GM21825 (cell line): ENCODE results near the gene TPRA1.
"Not testable (repeated sequence)": the region's sequence is repeated elsewhere in the genome, so short reads cannot be mapped to it uniquely, and the experiment has no call there.

Experiments
- ATAC-seq: cut with Tn5 transposase; IDR thresholded peaks from one replicate; pipeline ENCODE4 v1.9.1; 2021; ENCODE audit warnings: mild to moderate bottlenecking, moderate library complexity; ENCODE audit not compliant: unreplicated experiment

Gene TPRA1

GRCh38 chr3:127539366-127540060, 51.0 kb downstream of the TPRA1 start:
- no peak for ATAC-seq

DNA sequence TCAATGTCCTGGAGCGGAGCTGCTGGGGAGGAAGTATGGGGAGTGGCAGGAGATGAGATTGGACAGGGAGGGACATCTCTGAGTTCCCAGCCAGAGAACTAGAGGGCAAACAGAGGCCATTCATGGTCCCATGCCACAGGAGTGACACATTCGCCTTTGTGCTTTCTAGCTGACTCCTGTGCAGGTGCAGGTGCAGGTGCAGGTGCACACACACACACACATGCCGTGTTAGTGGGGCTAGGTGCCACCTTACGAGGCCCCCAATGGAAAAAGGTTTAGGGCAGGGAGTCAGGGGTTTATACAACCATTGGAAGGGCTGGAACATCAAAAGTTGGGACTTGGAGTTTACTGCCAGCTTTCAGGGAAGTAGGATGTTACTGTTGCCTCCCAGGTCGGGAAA, 52.0 kb downstream of the TPRA1 start:
- ATAC-seq: no peak

DNA sequence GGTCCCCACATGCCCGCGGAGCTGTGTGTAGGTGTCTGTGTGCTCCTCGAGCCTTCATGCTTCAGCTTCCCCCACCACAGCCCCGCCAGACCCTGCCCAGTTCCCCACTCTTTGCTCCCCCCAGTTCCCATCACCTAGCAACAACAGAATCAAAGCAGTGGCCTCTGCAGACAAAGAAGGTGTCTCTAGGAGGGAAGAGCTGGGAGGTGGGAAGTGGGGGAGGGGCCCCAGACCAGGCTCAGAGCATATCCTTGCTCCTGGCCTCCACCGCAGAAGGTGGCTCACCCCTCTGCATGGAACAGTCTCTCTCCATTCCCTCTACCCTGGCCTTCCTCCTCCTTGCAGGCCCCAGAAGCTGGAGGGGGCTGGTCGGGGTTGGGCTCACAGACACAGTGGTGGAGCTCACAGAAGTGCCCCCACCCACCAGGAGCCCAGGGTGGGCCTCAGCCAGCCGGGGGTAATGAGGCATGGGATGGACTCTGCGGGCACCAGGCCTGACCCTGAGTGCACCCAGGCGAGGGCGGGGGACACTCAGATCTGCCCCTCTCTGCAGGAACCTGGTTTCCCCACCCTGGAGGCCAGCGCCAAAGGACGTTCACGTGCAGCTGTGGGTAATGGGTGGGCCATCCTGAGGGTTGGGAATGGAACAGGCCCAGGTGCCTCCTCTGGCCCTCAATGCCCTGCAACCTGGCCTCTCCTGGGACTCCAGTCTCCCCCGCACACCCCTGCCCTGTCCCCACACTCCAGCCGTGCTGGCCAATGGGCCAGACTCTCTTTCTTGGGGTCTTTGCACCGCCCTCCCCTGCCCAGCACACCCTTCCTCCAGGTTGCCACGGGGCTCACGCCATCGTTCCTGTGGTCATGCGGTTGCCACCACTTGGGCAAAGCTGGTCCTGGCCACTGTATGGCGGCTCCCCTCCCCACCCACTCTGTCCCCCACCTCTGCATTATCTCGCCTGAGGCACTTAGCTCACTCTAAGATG, 53.4 kb downstream of the TPRA1 start:
- ATAC-seq: no peak

DNA sequence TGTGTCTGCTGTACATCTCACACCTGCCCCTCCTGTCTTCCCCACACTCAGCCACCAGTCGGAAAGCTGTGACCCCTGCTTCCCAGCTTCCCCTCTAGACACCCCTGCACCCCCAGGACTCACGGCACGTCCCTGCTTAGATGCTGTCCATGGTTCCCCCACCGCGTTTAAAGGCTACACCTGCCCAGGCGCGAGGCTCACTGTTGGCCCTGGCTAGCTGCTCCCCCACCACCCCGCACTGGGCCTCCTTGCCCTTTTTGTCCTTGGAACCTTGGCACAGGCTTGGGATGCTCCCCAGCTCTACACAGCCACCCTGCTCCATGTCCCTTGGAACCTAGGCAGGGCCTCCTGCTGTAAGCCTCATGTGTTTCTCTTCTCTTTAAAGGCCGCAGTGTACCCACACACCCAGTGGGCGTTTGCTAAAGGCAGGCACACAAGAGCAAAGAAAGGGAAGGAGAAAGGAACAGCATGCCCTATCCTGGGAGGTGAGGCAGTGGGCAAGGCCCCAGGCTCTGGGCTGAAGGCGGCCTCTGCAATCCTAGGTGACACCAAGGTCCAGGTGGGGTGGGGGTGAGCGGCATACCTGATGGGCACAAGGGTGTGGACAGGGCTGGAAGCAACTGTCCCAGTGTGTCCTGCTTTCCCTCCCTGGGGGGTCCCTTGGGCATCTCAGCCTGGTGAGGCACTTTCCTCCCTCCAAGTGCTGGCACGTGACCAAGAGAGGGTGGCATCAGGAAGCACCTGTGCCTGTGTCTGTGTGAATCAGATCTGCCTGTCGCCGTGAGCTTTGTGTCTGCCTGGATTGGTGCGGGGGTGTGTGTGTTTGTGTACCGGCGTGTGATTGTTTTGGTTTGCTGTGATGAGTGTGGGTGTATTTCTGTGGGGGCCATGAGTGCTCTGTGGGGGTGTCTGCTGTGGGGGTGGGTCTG, 54.4 kb downstream of the TPRA1 start:
- ATAC-seq: no peak

DNA sequence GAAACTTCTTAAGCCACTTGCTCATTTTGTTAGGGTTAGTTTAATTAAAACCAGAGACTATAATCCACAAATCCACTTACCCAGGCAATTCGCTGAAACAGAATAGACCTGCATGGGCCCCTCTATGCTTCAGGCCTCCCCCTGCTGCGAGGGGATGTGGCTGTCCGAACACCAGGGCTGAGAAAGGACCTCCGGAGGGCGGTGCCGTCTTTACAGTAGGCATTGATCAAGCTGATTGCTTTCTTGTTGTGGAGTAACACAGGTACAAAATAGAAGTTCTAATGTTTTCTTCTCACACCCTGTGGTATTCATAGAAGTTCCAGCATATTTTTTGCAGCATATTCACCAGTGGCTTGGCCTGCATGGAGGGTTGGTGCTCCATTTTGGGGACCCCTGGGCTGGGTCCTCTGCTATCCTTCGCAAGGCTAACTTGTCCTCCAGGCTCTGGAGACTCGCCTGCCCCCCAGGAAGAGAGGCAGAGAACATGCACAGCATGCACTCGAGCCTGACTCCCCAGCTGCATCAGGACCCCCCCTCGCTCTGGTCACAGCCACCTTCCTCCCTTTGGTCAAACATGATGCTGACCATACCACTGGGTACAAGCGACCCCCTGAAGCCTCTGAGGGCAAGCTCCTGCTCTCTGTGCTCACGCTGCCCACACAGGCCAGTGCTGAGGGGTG, 55.3 kb downstream of the TPRA1 start:
- ATAC-seq: no peak

DNA sequence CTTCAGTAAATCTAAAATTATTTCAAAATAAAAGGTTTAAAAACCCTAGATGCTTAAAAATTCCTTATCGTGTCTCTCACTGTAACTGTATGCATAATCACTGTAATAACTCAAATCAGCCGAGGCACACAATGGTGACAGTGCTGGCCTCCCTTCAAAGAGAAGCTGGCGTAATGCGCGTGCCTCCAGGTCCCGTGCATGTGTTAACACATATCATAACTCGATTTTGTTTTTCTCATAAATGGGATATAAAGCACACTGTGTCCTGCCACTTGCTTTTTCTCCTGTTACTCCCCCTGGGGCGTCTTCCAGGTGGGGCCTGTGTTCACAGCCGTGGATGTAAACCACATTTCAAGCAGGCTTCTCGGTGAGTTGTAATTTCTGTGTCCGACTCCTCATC, 56.0 kb downstream of the TPRA1 start:
- ATAC-seq: no peak

DNA sequence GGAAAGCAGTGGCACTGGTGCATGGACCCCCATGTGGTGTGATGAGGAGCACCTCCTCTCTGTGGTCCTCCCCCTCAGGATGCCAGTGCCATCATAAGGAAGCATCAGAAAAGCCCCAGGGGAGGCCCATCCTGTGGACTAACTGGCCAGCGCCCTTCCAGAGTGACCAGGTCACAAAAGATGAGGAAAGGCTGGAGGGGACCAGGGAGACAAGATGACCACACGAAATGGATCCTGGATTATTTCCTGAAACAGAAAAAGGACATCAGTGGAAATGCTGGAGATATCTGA, 56.4 kb downstream of the TPRA1 start:
- no peak for ATAC-seq

- no peak for ATAC-seq
These were observed 57.9 kb downstream of the TPRA1 start for GRCh38 chr3:127532561-127533203.

DNA sequence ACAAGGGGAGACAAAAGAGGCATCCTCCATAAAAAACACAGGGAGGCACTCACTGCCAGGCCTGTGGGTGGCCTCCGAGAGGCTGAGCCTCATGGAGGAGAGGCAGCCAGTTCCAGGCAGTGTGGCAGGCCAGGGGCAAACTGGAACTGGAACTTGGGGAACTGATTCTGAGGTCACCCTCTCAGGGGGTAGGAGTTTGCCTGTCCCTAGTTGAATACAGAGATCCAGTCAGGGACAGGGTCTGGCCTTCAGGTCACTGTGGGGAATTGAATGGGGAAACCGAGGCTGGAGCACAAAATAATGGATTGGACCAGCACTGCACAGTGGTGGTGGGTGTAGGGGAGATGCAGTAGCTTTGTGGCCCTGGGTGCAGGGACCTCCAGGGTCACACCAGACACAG, 58.7 kb downstream of the TPRA1 start:
- no peak for ATAC-seq

- not testable (repeated sequence) for ATAC-seq
These were observed 59.7 kb downstream of the TPRA1 start for GRCh38 chr3:127530863-127531262.

DNA sequence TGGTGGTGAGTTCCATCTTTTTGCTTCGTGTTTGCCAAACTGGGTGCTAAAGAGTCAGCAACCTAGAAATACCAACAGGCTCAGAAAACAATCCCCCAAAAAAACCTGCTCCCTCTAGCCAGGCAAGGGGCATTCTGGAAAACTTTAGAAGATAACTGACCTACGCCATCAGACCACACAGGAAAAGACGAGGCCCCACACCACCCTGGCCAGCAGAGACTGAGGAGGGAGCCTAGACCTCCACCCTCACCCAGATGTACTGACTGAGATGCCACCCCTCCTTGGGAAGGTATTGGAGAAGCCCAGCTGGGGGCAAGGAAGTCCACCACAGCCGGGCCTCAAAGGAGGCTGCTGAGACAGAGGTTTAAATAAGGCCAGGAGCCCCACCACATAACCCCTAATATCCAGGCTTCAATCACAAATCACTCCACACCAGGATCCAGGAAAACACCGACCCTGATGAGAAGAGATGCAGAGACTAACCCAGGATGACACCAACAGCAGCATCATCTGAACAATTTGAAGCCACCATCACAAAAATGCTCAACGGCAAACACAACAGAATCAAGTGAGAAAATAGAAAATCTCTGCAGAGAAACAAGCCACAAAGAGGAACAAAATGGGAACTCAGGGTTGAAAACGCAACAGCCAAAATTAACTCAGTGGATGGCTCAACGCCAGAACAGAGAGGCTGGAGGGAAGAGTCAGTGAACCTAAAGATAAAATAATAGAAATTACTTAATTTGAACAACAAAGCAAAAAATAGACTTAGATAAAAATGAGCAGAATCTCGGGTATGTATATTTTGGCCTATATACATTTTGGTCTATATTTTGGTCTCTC, 61.0 kb downstream of the TPRA1 start:
- ATAC-seq: no peak

DNA sequence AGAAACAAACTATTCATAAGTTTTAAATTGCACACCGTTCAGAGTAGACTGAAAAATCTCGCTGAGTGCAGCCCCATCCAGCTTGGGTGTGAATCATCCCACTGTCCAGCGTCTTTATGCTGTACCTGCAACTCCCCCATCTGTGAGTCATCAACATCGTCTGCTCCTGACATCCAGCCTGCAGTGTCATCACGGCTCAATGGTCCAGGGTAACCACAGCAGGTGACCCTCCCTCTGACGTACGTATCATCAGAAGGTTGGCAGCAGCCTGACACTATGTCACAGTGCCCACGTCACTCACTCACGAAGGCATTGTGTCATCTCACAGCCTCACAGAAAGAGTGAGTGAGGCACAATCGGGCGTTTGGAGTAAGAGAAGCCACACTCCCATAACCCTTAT, 65.2 kb downstream of the TPRA1 start:
- no peak for ATAC-seq

DNA sequence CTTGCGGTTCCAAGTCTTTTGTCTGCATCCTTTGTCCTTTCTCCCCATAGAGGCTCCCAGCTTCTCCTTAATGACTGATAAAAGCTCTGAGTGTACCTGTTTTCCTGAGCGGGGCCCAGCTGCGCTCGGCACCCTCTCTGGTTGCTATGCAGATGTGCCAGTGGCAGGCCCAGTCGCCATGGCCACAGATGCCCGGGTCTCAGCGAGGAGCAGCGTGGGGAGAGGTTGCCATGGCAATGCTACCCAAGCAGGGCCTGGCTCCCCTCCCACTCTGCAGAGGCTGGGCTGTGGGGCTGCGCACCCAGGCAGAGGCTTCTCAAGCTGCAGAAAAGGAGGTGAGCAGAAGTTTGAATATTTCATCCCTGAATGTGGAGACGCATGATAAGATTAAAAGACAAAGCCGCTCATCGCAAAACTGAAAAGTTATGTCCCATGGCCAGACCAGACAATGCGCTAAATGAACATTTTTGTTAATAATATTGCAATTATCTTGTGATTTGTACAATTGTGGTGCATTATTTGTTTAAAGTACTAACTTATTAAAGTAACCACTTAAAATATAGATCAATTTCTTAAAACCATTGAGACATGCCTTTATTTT, 66.1 kb downstream of the TPRA1 start:
- no peak for ATAC-seq
